ENCODE data around the gene ACO2.
A peak's percentile ranks its signal among the peaks of the same experiment; 100 is the strongest.

Gene ACO2

GRCh38 chr22:41525450-41526225 is 56.7 kb downstream of the ACO2 start:
- Histone ChIP-seq H3K9ac (ENCODE audit: low read length) (no peak overlapping the region), H3K9me3 (ENCODE audit: insufficient read depth, low read length) (no peaks in the 10 kb centered on the region), H3K36me3 (replicated peaks; ENCODE audit: low read depth, low read length) (peaks cover 50% of the 10 kb centered on the region), H3K79me2 (ENCODE audit: low read length) (peaks cover 3% of the 10 kb centered on the region; the same call in 1 of the 2 replicates), H3K4me3 (ENCODE audit: low read length) (no peak overlapping the region), H3K4me2 (ENCODE audit: low read length) (no peak overlapping the region), H3K4me1 (ENCODE audit: low read length) (no peaks in the 10 kb centered on the region), H4K20me1 (ENCODE audit: insufficient read depth, low read length) (0 out of 2 replicates have a peak, but pooled peaks cover 6% of the 10 kb centered on the region), H3K27me3 (ENCODE audit: low read depth, low read length) (no peaks in the 10 kb centered on the region), H3K27ac (ENCODE audit: low read length) (no peak overlapping the region), H2AFZ (ENCODE audit: low read depth, low read length) (no peak overlapping the region)
- no peak for TF ChIP-seq EZH2phosphoT487 (IDR thresholded peaks at IDR 0.05; ENCODE audit: low read depth)
- TF ChIP-seq CTCF (IDR thresholded peaks at IDR 0.05; ENCODE audit: low read depth, low read length), result no peak

- peaks cover 54% of the 10 kb centered on the region for H3K36me3 ChIP-seq (replicated peaks; ENCODE audit: low read depth, low read length)
- TF ChIP-seq CTCF (IDR thresholded peaks at IDR 0.05; ENCODE audit: low read depth, low read length) (no peak), EZH2phosphoT487 (IDR thresholded peaks at IDR 0.05; ENCODE audit: low read depth) (no peak)
- no peaks in the 10 kb centered on the region for H3K4me1 ChIP-seq (ENCODE audit: low read length)
- no peak overlapping the region for H2AFZ ChIP-seq (ENCODE audit: low read depth, low read length)
- H3K4me2 ChIP-seq (ENCODE audit: low read length), result no peak overlapping the region
- 0 out of 2 replicates have a peak, but pooled peaks cover 6% of the 10 kb centered on the region for H4K20me1 ChIP-seq (ENCODE audit: insufficient read depth, low read length)
- H3K9ac ChIP-seq (ENCODE audit: low read length), result no peak overlapping the region
- H3K4me3 ChIP-seq (ENCODE audit: low read length), result no peak overlapping the region
- H3K27ac ChIP-seq (ENCODE audit: low read length), result no peak overlapping the region
- no peaks in the 10 kb centered on the region for H3K9me3 ChIP-seq (ENCODE audit: insufficient read depth, low read length)
- H3K27me3 ChIP-seq (ENCODE audit: low read depth, low read length), result no peaks in the 10 kb centered on the region
- H3K79me2 ChIP-seq (ENCODE audit: low read length), result peaks cover 9% of the 10 kb centered on the region
Measured at GRCh38 chr22:41526226-41526829, 57.4 kb downstream of the ACO2 start.

DNA sequence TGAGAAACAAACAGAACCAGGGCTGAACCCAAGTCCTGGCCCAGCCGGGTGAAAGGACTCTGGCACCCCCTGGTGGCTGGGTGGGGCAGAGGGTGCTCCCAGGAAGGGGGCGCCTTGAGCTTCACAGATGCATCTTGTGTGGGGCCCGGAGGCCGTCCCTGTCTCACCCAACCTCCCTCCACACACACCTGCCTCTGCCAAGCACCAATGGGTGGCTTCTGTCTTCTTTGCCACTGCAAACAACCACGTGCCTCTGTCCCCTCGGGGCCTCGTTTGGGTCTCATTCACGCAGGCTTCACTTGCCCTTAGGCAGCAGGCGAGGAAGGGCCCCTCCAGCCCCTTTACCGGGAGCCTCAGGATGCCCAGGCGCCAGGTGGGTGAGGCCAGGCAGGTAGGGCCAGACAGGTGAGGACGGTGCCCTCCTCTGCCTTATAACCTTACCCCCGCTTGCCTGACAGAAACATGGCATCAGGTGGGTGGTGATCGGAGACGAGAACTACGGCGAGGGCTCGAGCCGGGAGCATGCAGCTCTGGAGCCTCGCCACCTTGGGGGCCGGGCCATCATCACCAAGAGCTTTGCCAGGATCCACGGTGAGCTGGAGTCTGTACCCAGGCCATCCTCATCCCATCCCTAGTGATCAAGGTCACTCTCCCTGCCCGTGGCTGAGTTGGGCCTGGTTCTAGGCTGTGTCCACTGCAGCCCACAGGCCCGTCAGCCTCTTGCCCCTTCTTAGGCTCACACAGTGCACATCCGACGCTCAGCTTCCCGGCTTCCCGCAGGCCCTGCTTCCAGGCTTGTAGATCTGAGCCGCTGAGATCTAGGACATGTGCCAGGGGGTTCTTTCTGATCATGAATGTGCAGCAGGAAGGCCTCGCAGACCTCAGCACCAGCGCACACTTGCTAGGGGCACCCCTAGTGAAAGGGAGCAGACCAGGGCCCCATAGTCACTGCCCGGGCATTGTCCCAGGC is 58.2 kb downstream of the ACO2 start:
- no peak overlapping the region for H2AFZ ChIP-seq (ENCODE audit: low read depth, low read length)
- H3K27me3 ChIP-seq (ENCODE audit: low read depth, low read length), result no peaks in the 10 kb centered on the region
- no peak overlapping the region for H3K4me2 ChIP-seq (ENCODE audit: low read length)
- H3K9me3 ChIP-seq (ENCODE audit: insufficient read depth, low read length), result no peaks in the 10 kb centered on the region
- H3K4me3 ChIP-seq (ENCODE audit: low read length), result no peak overlapping the region
- peaks cover 13% of the 10 kb centered on the region for H3K79me2 ChIP-seq (ENCODE audit: low read length)
- H4K20me1 ChIP-seq (ENCODE audit: insufficient read depth, low read length), result 0 out of 2 replicates have a peak, but pooled peaks cover 6% of the 10 kb centered on the region
- TF ChIP-seq EZH2phosphoT487 (IDR thresholded peaks at IDR 0.05; ENCODE audit: low read depth) (no peak), CTCF (IDR thresholded peaks at IDR 0.05; ENCODE audit: low read depth, low read length) (peak; percentile 95)
- H3K36me3 ChIP-seq (replicated peaks; ENCODE audit: low read depth, low read length), result peaks cover 62% of the 10 kb centered on the region
- H3K27ac ChIP-seq (ENCODE audit: low read length), result no peak overlapping the region
- H3K4me1 ChIP-seq (ENCODE audit: low read length), result no peaks in the 10 kb centered on the region
- H3K9ac ChIP-seq (ENCODE audit: low read length), result no peak overlapping the region
